Trophoblast cell (in vitro differentiated cells and primary cell): ENCODE measurements around the gene CALML5.

Experiments used
- DNase-seq, 2 donors: peaks; one replicate each; pipeline ENCODE4 v3.0.0-alpha.2; 2016
- H2AFZ ChIP-seq: 2 replicates; pipeline ENCODE4 v1.6.1; 2013; ENCODE audit warnings: low read length, moderate library complexity, mild to moderate bottlenecking; ENCODE audit not compliant: insufficient read depth, poor library complexity
- H2AK5ac ChIP-seq: 2 replicates; pipeline ENCODE4 v1.6.1; 2013; ENCODE audit warnings: mild to moderate bottlenecking, low read length
- H2BK120ac ChIP-seq: 2 replicates; pipeline ENCODE4 v1.6.1; 2013; ENCODE audit warnings: low read length, mild to moderate bottlenecking, moderate library complexity; ENCODE audit not compliant: insufficient read depth, poor library complexity
- H2BK12ac ChIP-seq: 2 replicates; pipeline ENCODE4 v1.6.1; 2013; ENCODE audit warnings: mild to moderate bottlenecking, low read length, moderate library complexity
- H2BK5ac ChIP-seq: 2 replicates; pipeline ENCODE4 v1.6.1; 2013; ENCODE audit warnings: low read length, low read depth, moderate library complexity, mild to moderate bottlenecking; ENCODE audit not compliant: poor library complexity
- H3K14ac ChIP-seq: 2 replicates; pipeline ENCODE4 v1.6.1; 2013; ENCODE audit warnings: mild to moderate bottlenecking, low read length
- H3K18ac ChIP-seq: 2 replicates; pipeline ENCODE4 v1.6.1; 2013; ENCODE audit warnings: mild to moderate bottlenecking, low read length
- H3K23ac ChIP-seq: 2 replicates; pipeline ENCODE4 v1.6.1; 2013; ENCODE audit warnings: low read length
- H3K27ac ChIP-seq: 2 replicates; pipeline ENCODE4 v1.5.1; 2013; ENCODE audit warnings: low read depth, mild to moderate bottlenecking, inconsistent platforms, low read length, moderate library complexity
- H3K27me3 ChIP-seq: 2 replicates; pipeline ENCODE4 v1.6.1; 2013; ENCODE audit warnings: inconsistent platforms, mild to moderate bottlenecking, low read length, moderate library complexity; ENCODE audit not compliant: insufficient read depth
- H3K36me3 ChIP-seq, 2 experiments: 1 replicate in 1 of 2; 2 replicates in 1 of 2; pipeline ENCODE4 v1.6.1; 2013; ENCODE audit warnings: low read length in 2 of 2, mild to moderate bottlenecking in 2 of 2, moderate library complexity in 1 of 2; ENCODE audit not compliant: insufficient read depth in 2 of 2, control insufficient read depth in 1 of 2
- H3K4ac ChIP-seq: 2 replicates; pipeline ENCODE4 v1.6.1; 2013; ENCODE audit warnings: low read depth, mild to moderate bottlenecking, low read length, moderate library complexity
- H3K4me1 ChIP-seq, 2 experiments: 1 replicate in 1 of 2; 2 replicates in 1 of 2; pipeline ENCODE4 v1.6.1; 2013; ENCODE audit warnings: low read length in 2 of 2, mild to moderate bottlenecking in 2 of 2, moderate library complexity in 1 of 2; ENCODE audit not compliant: insufficient read depth in 2 of 2, control insufficient read depth in 1 of 2
- H3K4me2 ChIP-seq: 2 replicates; pipeline ENCODE4 v1.6.1; 2013; ENCODE audit warnings: inconsistent platforms, mild to moderate bottlenecking, low read length, moderate library complexity
- H3K4me3 ChIP-seq: 2 replicates; pipeline ENCODE4 v1.5.1; 2013; ENCODE audit warnings: mild to moderate bottlenecking, low read depth, low read length, inconsistent platforms
- H3K79me1 ChIP-seq: one replicate; pipeline ENCODE4 v1.6.1; 2013; ENCODE audit warnings: low read length
- H3K79me2 ChIP-seq: 2 replicates; pipeline ENCODE4 v1.6.1; 2013; ENCODE audit warnings: low read length, mild to moderate bottlenecking; ENCODE audit not compliant: control insufficient read depth, insufficient read depth, poor library complexity
- H3K9ac ChIP-seq: 2 replicates; pipeline ENCODE4 v1.6.1; 2013; ENCODE audit warnings: mild to moderate bottlenecking, low read length
- H3K9me3 ChIP-seq: 2 replicates; pipeline ENCODE4 v1.6.1; 2013; ENCODE audit warnings: low read depth, mild to moderate bottlenecking, control low read depth, inconsistent platforms, low read length; ENCODE audit not compliant: insufficient read depth
- H4K12ac ChIP-seq: 2 replicates; pipeline ENCODE4 v1.6.1; 2013; ENCODE audit warnings: low read depth, mild to moderate bottlenecking, low read length, moderate library complexity
- H4K8ac ChIP-seq: 2 replicates; pipeline ENCODE4 v1.6.1; 2013; ENCODE audit warnings: low read depth, mild to moderate bottlenecking, low read length, moderate library complexity
- H4K91ac ChIP-seq: one replicate; pipeline ENCODE4 v1.6.1; 2013; ENCODE audit warnings: low read depth, mild to moderate bottlenecking, low read length, moderate library complexity
- WGBS: extraction: QIAGEN DNeasy Blood & Tissue Kit; methylation state at CpG from one replicate; pipeline ENCODE4 v1.1.7; 2013; ENCODE audit warnings: missing lambda C conversion rate; ENCODE audit not compliant: insufficient read length, insufficient coverage; ENCODE audit errors: extremely low coverage; 5-methylcytosine and 5-hydroxymethylcytosine counted together

Gene CALML5

DNA sequence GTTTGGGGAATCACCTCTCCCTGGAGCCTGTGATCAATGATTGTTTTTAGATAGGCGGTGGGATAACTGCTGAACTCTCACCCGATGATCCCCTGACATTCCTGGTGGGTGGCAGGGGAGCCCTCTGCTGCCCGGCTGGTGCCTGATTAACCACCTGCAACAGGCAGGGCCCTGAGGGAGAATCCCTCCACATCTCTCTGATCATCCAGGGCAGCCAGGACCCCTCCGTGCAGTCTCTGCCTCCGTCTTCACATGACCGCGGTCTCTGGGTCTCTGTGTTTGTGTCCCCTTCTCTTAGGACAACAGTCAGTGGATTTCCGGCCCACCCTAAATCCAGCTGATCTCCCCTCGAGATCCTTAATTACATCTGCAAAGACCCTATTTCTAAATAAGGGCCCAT lies 17.4 kb downstream of the CALML5 start:
- Histone ChIP-seq H3K79me2 (no peaks in the 10 kb centered on the region), H4K91ac (peak overlapping the region; percentile 71), H3K9me3 (no peaks in the 10 kb centered on the region), H2BK120ac (no peak overlapping the region), H3K9ac (no peak overlapping the region), H3K27ac (no peak overlapping the region), H3K27me3 (no peaks in the 10 kb centered on the region), H3K4me3 (no peak overlapping the region), H3K79me1 (peaks cover 34% of the 10 kb centered on the region), H3K4me1 (peaks cover 11 to 12% of the 10 kb centered on the region in 2 experiments), H3K14ac (peak overlapping the region; percentile 29), H2BK5ac (no peak overlapping the region), H4K8ac (no peak overlapping the region), H3K18ac (no peak overlapping the region), H3K36me3 (no peaks in the 10 kb centered on the region), H4K12ac (no peak overlapping the region), H3K23ac (no peak overlapping the region), H2BK12ac (peak overlapping the region; percentile 7), H2AFZ (no peak overlapping the region), H3K4ac (no peak overlapping the region), H2AK5ac (no peak overlapping the region), H3K4me2 (no peak overlapping the region)
- no peak for DNase-seq
- no CpG with 5 or more reads among the region's 9 CpGs for WGBS

DNA sequence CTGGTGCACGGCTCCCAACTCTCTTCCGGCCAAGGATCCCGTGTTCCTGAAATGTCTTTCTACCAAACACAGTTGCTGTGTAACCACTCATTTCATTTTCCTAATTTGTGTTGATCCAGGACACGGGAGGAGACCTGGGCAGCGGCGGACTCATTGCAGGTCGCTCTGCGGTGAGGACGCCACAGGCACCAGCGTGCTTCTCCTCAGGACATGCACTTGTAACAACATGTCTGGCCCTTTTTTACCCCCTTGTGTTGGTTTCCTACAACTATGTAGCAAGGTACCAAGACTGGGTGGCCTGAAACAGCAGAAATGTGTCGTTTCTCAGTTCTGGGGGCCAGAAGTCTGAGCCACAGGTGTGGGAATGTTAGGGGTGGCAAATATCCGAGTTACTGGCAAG lies 18.2 kb downstream of the CALML5 start:
- Histone ChIP-seq H3K9ac (no peak overlapping the region), H2BK12ac (peak overlapping the region; percentile 76), H3K79me2 (no peaks in the 10 kb centered on the region), H3K4me2 (no peak overlapping the region), H3K79me1 (peaks cover 27% of the 10 kb centered on the region), H4K8ac (peak overlapping the region; percentile 6), H4K12ac (no peak overlapping the region), H3K9me3 (no peaks in the 10 kb centered on the region), H3K27ac (no peak overlapping the region), H3K4ac (no peak overlapping the region), H2AFZ (no peak overlapping the region), H4K91ac (peak overlapping the region; percentile 20), H3K4me1 (peaks cover 6 to 10% of the 10 kb centered on the region in 2 experiments), H3K23ac (no peak overlapping the region), H3K36me3 (no peaks in the 10 kb centered on the region), H2AK5ac (peak overlapping the region; percentile 56), H3K4me3 (no peak overlapping the region), H3K27me3 (no peaks in the 10 kb centered on the region), H3K18ac (peak overlapping the region; percentile 17), H2BK120ac (peak overlapping the region; percentile 14), H3K14ac (peak overlapping the region; percentile 46), H2BK5ac (no peak overlapping the region)
- WGBS = no CpG with 5 or more reads among the region's 12 CpGs
- no peak for DNase-seq

DNA sequence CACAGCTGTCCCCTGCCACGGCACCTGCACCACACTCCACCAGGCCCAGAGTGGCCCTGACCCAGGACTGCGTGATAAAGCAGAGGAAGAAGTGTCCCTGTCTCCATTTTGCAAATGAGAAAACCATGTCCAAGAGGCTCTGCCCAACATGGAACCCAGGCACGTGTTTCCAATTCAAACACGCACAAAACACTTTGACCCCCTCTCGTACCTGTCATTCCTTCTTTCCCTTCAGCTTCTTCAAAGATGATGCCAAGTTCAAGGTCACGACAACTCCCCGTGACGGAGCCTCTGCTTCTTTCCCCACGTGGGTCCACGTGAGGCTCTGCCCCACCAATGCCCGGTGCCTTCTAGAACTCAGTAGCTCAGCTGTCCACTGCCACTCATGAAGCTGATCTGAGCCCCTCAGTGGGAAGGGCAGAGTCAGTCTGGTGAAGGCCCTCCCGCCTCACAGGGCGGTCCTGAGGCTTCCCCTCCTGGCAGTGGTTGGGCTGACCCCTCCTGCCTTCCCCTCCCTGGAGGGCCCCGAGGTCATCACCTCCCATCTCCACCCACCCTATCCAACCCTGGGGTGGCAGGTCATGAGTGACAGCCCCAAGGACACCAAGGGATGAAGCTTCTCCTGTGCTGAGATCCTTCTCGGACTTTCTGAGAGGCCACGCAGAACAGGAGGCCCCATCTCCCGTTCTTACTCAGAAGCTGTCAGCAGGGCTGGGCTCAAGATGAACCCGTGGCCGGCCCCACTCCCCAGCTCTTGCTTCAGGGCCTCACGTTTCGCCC lies 19.0 kb downstream of the CALML5 start:
- Histone ChIP-seq H4K12ac (no peak overlapping the region), H3K4me3 (no peak overlapping the region), H3K4ac (no peak overlapping the region), H3K79me2 (no peaks in the 10 kb centered on the region), H3K27me3 (no peaks in the 10 kb centered on the region), H3K23ac (no peak overlapping the region), H2BK120ac (peak overlapping the region; percentile 15), H3K4me1 (peaks cover 6 to 10% of the 10 kb centered on the region in 2 experiments), H2AFZ (no peak overlapping the region), H3K9me3 (no peaks in the 10 kb centered on the region), H3K27ac (no peak overlapping the region), H4K8ac (peak overlapping the region; percentile 15), H3K18ac (peak overlapping the region; percentile 16), H4K91ac (peak overlapping the region; percentile 40), H3K36me3 (no peaks in the 10 kb centered on the region), H2BK5ac (no peak overlapping the region), H3K14ac (no peak overlapping the region), H3K9ac (no peak overlapping the region), H2AK5ac (peak overlapping the region; percentile 43), H2BK12ac (peak overlapping the region; percentile 37), H3K79me1 (peaks cover 26% of the 10 kb centered on the region), H3K4me2 (no peak overlapping the region)
- DNase-seq = no peak
- WGBS = no CpG with 5 or more reads among the region's 21 CpGs

DNA sequence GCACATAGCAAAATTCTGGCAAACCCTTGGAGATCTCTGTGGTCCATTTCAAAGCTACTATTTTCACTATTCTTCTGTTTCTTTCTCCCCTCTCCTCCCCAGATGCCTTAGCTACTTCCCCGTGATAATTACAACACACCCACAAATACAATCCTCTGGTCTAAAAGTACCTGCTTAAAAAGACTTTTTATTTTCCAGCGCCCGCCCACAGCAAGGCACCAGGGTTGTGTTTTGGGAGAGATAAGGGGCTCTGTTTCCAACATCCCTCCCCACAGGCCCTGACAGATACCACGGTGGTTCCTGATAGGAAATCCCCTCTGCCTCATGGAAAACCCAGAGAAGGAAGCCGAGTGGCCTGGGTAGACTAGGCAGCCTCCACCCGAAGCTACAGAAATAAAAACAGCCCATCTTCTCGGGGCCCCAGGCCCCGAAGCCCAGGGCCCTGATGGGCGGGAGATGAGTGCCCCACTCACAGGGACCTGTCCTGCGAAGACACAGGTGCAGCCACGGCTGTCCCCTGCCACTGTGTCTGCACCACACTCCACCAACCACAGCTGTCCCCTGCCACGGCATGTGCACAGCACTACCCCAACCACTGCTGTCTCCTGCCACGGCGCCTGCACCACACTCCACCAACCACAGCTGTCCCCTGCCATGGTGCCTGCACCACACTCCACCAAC lies 19.7 kb downstream of the CALML5 start:
- Histone ChIP-seq H3K9ac (no peak overlapping the region), H3K36me3 (no peaks in the 10 kb centered on the region), H2AK5ac (peak overlapping the region; percentile 43), H3K4me1 (peaks cover 8 to 10% of the 10 kb centered on the region in 2 experiments), H3K79me1 (peaks cover 27% of the 10 kb centered on the region), H3K27ac (no peak overlapping the region), H4K12ac (no peak overlapping the region), H2BK120ac (peak overlapping the region; percentile 15), H2AFZ (no peak overlapping the region), H3K14ac (no peak overlapping the region), H4K8ac (peak overlapping the region; percentile 15), H3K18ac (peak overlapping the region; percentile 16), H3K27me3 (no peaks in the 10 kb centered on the region), H3K4me2 (no peak overlapping the region), H3K4ac (no peak overlapping the region), H3K4me3 (no peak overlapping the region), H2BK5ac (no peak overlapping the region), H3K23ac (no peak overlapping the region), H3K79me2 (no peaks in the 10 kb centered on the region), H2BK12ac (peak overlapping the region; percentile 76), H3K9me3 (no peaks in the 10 kb centered on the region), H4K91ac (peak overlapping the region; percentile 40)
- WGBS = no CpG with 5 or more reads among the region's 14 CpGs
- no peak for DNase-seq
